Activated B cell treated with CpG ODN at 0.5 μM for 24 hours (primary cell): ENCODE results near the gene ADAP2. TPM values are rescaled to one million over a fixed set of nuclear protein-coding genes. Genes with fewer than 3 reads are reported as not detected.
A peak's percentile ranks its signal among the peaks of the same experiment; 100 is the strongest.

Experiments
- ATAC-seq: fragments of 200-7000 bp; cut with Tn5 transposase; one replicate; pipeline ENCODE4 v1.10.0; 2021; ENCODE audit warnings: low read depth, mild to moderate bottlenecking, moderate library complexity
- CTCF ChIA-PET: fragments of 350-600 bp; sonication (Branson Sonifier 250); formaldehyde crosslinking; loops from one replicate; lab custom pipeline; 2021; ENCODE audit warnings: antibody characterized with exemption; lab: Charles Lee
- POLR2A ChIA-PET: fragments of 350-600 bp; sonication (Branson Sonifier 250); formaldehyde crosslinking; loops from one replicate; lab custom pipeline; 2021; ENCODE audit warnings: antibody characterized with exemption; lab: Charles Lee
- DNase-seq: peaks from one replicate; pipeline ENCODE4 v3.0.0; 2022
- H3K27ac Mint-ChIP-seq: one replicate; pipeline ENCODE4 v1.8.0; 2020; ENCODE audit warnings: mixed read lengths
- H3K27me3 Mint-ChIP-seq: one replicate; pipeline ENCODE4 v1.8.0; 2021; ENCODE audit warnings: mixed read lengths
- H3K36me3 Mint-ChIP-seq: one replicate; pipeline ENCODE4 v1.8.0; 2021; ENCODE audit warnings: low read depth, mixed read lengths
- H3K4me1 Mint-ChIP-seq: one replicate; pipeline ENCODE4 v1.8.0; 2021; ENCODE audit warnings: mixed read lengths
- H3K4me3 Mint-ChIP-seq: one replicate; pipeline ENCODE4 v1.8.0; 2020; ENCODE audit warnings: mild to moderate bottlenecking, mixed read lengths
- H3K9me3 Mint-ChIP-seq: one replicate; pipeline ENCODE4 v1.8.0; 2020; ENCODE audit warnings: mixed read lengths
- CTCF ChIP-seq: fragments of 200-600 bp; IDR thresholded peaks from one replicate; pipeline ENCODE4 v1.8.0; 2022; ENCODE audit warnings: antibody characterized with exemption, mild to moderate bottlenecking
- intact Hi-C: fragments of 100-400 bp; cut with micrococcal nuclease; formaldehyde crosslinking; loops from one replicate; pipeline ENCODE4 v1.15.1; 2024
- total RNA-seq: library from RNA; stranded (reverse); gene quantifications from 2 replicates; pipeline ENCODE4 v1.2.3, GENCODE V29; 2022

The ADAP2 gene
- total RNA-seq, 1 donor from 2014 or later, result 16.9 TPM

GRCh38 chr17:30942308-30943079 is 20.7 kb downstream of the ADAP2 start:
- ATAC-seq, result no peak
- TF ChIP-seq CTCF, result no peak
- ChIA-PET CTCF (no interaction called here), POLR2A (interaction anchor here (1.6 kb wide), 1 partner anchor 28 kb away, joined by 4 read pairs; the partner anchor contains the start of gene RNF135)
- Mint-ChIP-seq H3K4me1 (peaks cover 11% of the 10 kb centered on the region), H3K4me3 (no peak overlapping the region), H3K9me3 (no peaks in the 10 kb centered on the region), H3K27me3 (no peaks in the 10 kb centered on the region), H3K36me3 (peaks cover 38% of the 10 kb centered on the region), H3K27ac (no peak overlapping the region)
- DNase-seq, result no peak
- intact Hi-C loops, result no loop called here

GRCh38 chr17:30947796-30948195 is 26.1 kb downstream of the ADAP2 start:
- Mint-ChIP-seq H3K4me1 (peaks cover 27% of the 10 kb centered on the region), H3K4me3 (no peak overlapping the region), H3K9me3 (no peaks in the 10 kb centered on the region), H3K27ac (no peak overlapping the region), H3K36me3 (peaks cover 17% of the 10 kb centered on the region), H3K27me3 (no peaks in the 10 kb centered on the region)
- TF ChIP-seq CTCF, result no peak
- DNase-seq (no peak), ATAC-seq (no peak)
- intact Hi-C loops, result no loop called here
- ChIA-PET CTCF (no interaction called here), POLR2A (no interaction called here)

GRCh38 chr17:30950189-30950588 is 28.4 kb downstream of the ADAP2 start:
- intact Hi-C loops, result no loop called here
- Mint-ChIP-seq H3K27ac (no peak overlapping the region), H3K4me3 (no peak overlapping the region), H3K4me1 (peaks cover 50% of the 10 kb centered on the region), H3K27me3 (no peaks in the 10 kb centered on the region), H3K36me3 (peaks cover 9% of the 10 kb centered on the region), H3K9me3 (no peaks in the 10 kb centered on the region)
- TF ChIP-seq CTCF, result no peak
- DNase-seq (no peak), ATAC-seq (no peak)
- POLR2A ChIA-PET, result interaction anchor here (1.0 to 3.2 kb wide), 2 partner anchors 19 to 26 kb away, joined by 3 to 38 read pairs; partner anchors contain the start of gene RNF135
- CTCF ChIA-PET, result no interaction called here

- DNase-seq, result no peak
- no peaks in the 10 kb centered on the region for H3K9me3 Mint-ChIP-seq
- peaks cover 8% of the 10 kb centered on the region for H3K36me3 Mint-ChIP-seq
- ChIA-PET POLR2A (interaction anchor here (1.0 to 3.2 kb wide), 2 partner anchors 18 to 27 kb away, joined by 3 to 38 read pairs; partner anchors contain the start of gene RNF135), CTCF (no interaction called here)
- H3K4me3 Mint-ChIP-seq, result no peak overlapping the region
- ATAC-seq, result no peak
- H3K27me3 Mint-ChIP-seq, result no peaks in the 10 kb centered on the region
- TF ChIP-seq CTCF, result no peak
- intact Hi-C loops, result no loop called here
- peaks cover 50% of the 10 kb centered on the region for H3K4me1 Mint-ChIP-seq
- peak overlapping the region; percentile 63 for H3K27ac Mint-ChIP-seq
Observed at GRCh38 chr17:30950669-30951399, 29.1 kb downstream of the ADAP2 start.
